Tibial nerve (tissue), 4 donors: ENCODE measurements around the gene LSM5.

ENCODE experiments used
- EP300 ChIP-seq, 2 donors: sonication (generic); formaldehyde crosslinking; IDR thresholded peaks; one replicate each; pipeline ENCODE4 v1.6.1; 2017; ENCODE audit warnings: antibody characterized with exemption in 2 of 2, mild to moderate bottlenecking in 1 of 2
- POLR2A ChIP-seq, 2 donors: fragments of 450-650 bp; IDR thresholded peaks; one replicate each; pipeline ENCODE4 v1.6.1; 2017; ENCODE audit warnings: antibody characterized with exemption in 2 of 2, mild to moderate bottlenecking in 2 of 2, moderate library complexity in 2 of 2
- TF ChIP-seq, protein P1 (sequence below), 5 experiments: fragments of 200-600 bp in 3 of 5; fragments of 450-650 bp in 2 of 5; sonication (generic) in 3 of 5; IDR thresholded peaks; one replicate each; pipeline ENCODE4 v1.5.1; 2016 to 2019; ENCODE audit warnings: antibody characterized with exemption in 5 of 5, mild to moderate bottlenecking in 3 of 5, moderate library complexity in 2 of 5

DNA sequence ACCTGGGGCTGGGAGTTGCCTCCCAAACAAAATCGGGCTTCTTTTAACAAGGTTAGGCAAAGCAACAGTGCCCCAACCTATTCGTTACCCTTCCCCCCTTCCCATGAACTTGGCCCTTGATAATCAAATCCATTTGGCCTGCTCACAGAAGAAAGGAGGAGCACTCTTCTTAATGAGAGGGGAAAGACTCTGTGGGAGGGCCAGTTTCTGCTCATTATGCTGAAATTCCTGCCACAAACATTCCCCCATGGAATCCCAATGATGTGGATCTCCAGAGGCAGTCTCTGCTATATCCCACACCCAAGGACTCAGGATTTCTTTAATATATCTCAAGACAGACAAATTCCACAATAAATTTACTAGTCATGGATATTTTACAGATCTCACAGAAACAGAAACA, 43.0 kb downstream of the LSM5 start:
- TF ChIP-seq, protein P1, sequence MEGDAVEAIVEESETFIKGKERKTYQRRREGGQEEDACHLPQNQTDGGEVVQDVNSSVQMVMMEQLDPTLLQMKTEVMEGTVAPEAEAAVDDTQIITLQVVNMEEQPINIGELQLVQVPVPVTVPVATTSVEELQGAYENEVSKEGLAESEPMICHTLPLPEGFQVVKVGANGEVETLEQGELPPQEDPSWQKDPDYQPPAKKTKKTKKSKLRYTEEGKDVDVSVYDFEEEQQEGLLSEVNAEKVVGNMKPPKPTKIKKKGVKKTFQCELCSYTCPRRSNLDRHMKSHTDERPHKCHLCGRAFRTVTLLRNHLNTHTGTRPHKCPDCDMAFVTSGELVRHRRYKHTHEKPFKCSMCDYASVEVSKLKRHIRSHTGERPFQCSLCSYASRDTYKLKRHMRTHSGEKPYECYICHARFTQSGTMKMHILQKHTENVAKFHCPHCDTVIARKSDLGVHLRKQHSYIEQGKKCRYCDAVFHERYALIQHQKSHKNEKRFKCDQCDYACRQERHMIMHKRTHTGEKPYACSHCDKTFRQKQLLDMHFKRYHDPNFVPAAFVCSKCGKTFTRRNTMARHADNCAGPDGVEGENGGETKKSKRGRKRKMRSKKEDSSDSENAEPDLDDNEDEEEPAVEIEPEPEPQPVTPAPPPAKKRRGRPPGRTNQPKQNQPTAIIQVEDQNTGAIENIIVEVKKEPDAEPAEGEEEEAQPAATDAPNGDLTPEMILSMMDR (IDR thresholded peaks at IDR 0.05) = no peak
- TF ChIP-seq EP300 (IDR thresholded peaks at IDR 0.05) = no peak
- TF ChIP-seq POLR2A (IDR thresholded peaks at IDR 0.05) = no peak
